Kidney (tissue), 14 donors: Measurements from ENCODE around the gene ZNF385C. TPM values are rescaled to one million over a fixed set of nuclear protein-coding genes. Genes with fewer than 3 reads are reported as not detected.
A peak's percentile ranks its signal among the peaks of the same experiment; 100 is the strongest.

ENCODE experiments used
- DNase-seq, 5 donors: peaks; one replicate each; pipeline ENCODE4 v3.0.0-alpha.2; 2013 to 2020
- FAIRE-seq: peaks from 2 replicates; lab custom pipeline; 2012; peaks lifted over from hg19 to GRCh38; lab: Jason Lieb, UNC
- H3K27ac ChIP-seq, 2 donors: one replicate each; pipeline ENCODE4 v1.7.0; 2013; ENCODE audit warnings: low read depth in 2 of 2, low read length in 2 of 2, inconsistent platforms in 1 of 2
- H3K27me3 ChIP-seq: one replicate; pipeline ENCODE4 v1.7.1; 2013; ENCODE audit warnings: low read length, inconsistent platforms; ENCODE audit not compliant: control insufficient read depth, insufficient read depth
- H3K36me3 ChIP-seq, 3 donors: one replicate each; pipeline versions ENCODE4 v1.7.0 to v1.7.1; 2013; ENCODE audit warnings: low read length in 3 of 3, control low read depth in 1 of 3, inconsistent platforms in 1 of 3; ENCODE audit not compliant: insufficient read depth in 3 of 3, control insufficient read depth in 2 of 3
- H3K4me1 ChIP-seq, 3 donors: one replicate each; pipeline versions ENCODE4 v1.7.0 to v1.7.1; 2013; ENCODE audit warnings: low read length in 3 of 3, inconsistent platforms in 1 of 3, low read depth in 1 of 3; ENCODE audit not compliant: control insufficient read depth in 2 of 3, insufficient read depth in 2 of 3
- H3K4me3 ChIP-seq, 3 donors: one replicate each; pipeline versions ENCODE4 v1.7.0 to v1.8.1; 2013; ENCODE audit warnings: low read length in 3 of 3, control low read depth in 1 of 3, inconsistent platforms in 1 of 3
- H3K9ac ChIP-seq, 3 donors: one replicate each; pipeline versions ENCODE4 v1.7.0 to v1.7.1; 2013; ENCODE audit warnings: low read length in 3 of 3, control low read depth in 1 of 3, inconsistent platforms in 1 of 3
- H3K9me3 ChIP-seq, 3 donors: one replicate each; pipeline versions ENCODE4 v1.7.0 to v1.7.1; 2013; ENCODE audit warnings: low read length in 3 of 3, control low read depth in 1 of 3, inconsistent platforms in 1 of 3; ENCODE audit not compliant: control insufficient read depth in 2 of 3, insufficient read depth in 1 of 3
- intact Hi-C: fragments of 100-400 bp; cut with DNase I; formaldehyde crosslinking; loops from one replicate; pipeline ENCODE4 v1.11.1; 2022
- polyA plus RNA-seq: library from polyadenylated mRNA; stranded (reverse); fragments of 350-450 nt; fragmentation: Illumina TruSeq; extraction: RNeasy Lipid Tissue Mini Kit (QIAGEN cat#74804); gene quantifications from one replicate; pipeline ENCODE4 v1.2.3, GENCODE V29; 2014; ENCODE audit warnings: low read depth, low replicate concordance; ENCODE audit not compliant: insufficient read depth
- total RNA-seq: library from RNA; stranded (reverse); fragmentation: NEBNext Ultra II Directional; extraction: Animal tissue kit (Norgen Biotek cat#: 25700); gene quantifications from one replicate; pipeline ENCODE4 v1.2.1, GENCODE V29; 2021
- TF ChIP-seq, protein P1 (sequence below): IDR thresholded peaks from 3 replicates; pipeline ENCODE4 v1.5.1; 2012; ENCODE audit warnings: mild to moderate bottlenecking, moderate library complexity, borderline replicate concordance; ENCODE audit not compliant: insufficient read depth; ENCODE audit errors: extremely low read depth
- donor health status: control.
- donor health status: control.
- donor health status: control.
- donor health status: control.
- donor health status: control.
- donor health status: DM: yes; HTN: yes; CAD: no.
- donor health status: Normal renal cell carcinoma (clear cell type).

Gene ZNF385C
- total and polyA plus RNA-seq, 2 donors from 2014 or later: 1.1 to 1.2 TPM

- Histone ChIP-seq H3K9ac (peak overlapping the region in 2 of 3 donors; percentile 21 to 43), H3K4me3 (no peak overlapping the region), H3K36me3 (peaks cover 3 to 41% (median 25%) of the 10 kb centered on the region in 3 donors), H3K4me1 (peaks cover 10 to 69% (median 68%) of the 10 kb centered on the region in 3 donors), H3K9me3 (no peaks in the 10 kb centered on the region), H3K27ac (peak overlapping the region; percentile 86 to 91), H3K27me3 (no peaks in the 10 kb centered on the region)
- intact Hi-C loops: no loop called here
- TF ChIP-seq, protein P1, sequence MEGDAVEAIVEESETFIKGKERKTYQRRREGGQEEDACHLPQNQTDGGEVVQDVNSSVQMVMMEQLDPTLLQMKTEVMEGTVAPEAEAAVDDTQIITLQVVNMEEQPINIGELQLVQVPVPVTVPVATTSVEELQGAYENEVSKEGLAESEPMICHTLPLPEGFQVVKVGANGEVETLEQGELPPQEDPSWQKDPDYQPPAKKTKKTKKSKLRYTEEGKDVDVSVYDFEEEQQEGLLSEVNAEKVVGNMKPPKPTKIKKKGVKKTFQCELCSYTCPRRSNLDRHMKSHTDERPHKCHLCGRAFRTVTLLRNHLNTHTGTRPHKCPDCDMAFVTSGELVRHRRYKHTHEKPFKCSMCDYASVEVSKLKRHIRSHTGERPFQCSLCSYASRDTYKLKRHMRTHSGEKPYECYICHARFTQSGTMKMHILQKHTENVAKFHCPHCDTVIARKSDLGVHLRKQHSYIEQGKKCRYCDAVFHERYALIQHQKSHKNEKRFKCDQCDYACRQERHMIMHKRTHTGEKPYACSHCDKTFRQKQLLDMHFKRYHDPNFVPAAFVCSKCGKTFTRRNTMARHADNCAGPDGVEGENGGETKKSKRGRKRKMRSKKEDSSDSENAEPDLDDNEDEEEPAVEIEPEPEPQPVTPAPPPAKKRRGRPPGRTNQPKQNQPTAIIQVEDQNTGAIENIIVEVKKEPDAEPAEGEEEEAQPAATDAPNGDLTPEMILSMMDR: no peak
- no peak for DNase-seq
- no peak for FAIRE-seq
These were observed 33.0 kb upstream of the ZNF385C start for GRCh38 chr17:42131232-42131631.

- Histone ChIP-seq H3K36me3 (peaks cover 4 to 49% (median 30%) of the 10 kb centered on the region in 3 donors), H3K27ac (peak overlapping the region; percentile 86 to 91), H3K4me3 (no peak overlapping the region), H3K9ac (peak overlapping the region in 1 of 3 donors; percentile 29), H3K9me3 (no peaks in the 10 kb centered on the region), H3K27me3 (no peaks in the 10 kb centered on the region), H3K4me1 (peaks cover 4 to 63% (median 61%) of the 10 kb centered on the region in 3 donors)
- DNase-seq (no peak), FAIRE-seq (no peak)
- intact Hi-C loops: no loop called here
- TF ChIP-seq, protein P1: peak; percentile 2
These were observed 32.1 kb upstream of the ZNF385C start for GRCh38 chr17:42130310-42130936.

- Histone ChIP-seq H3K9ac (peak overlapping the region in 1 of 3 donors; percentile 29), H3K4me3 (no peak overlapping the region), H3K4me1 (peaks cover 3 to 55% (median 52%) of the 10 kb centered on the region in 3 donors), H3K9me3 (no peaks in the 10 kb centered on the region), H3K27ac (peak overlapping the region; percentile 86 to 91), H3K36me3 (peaks cover 4 to 54% (median 30%) of the 10 kb centered on the region in 3 donors), H3K27me3 (no peaks in the 10 kb centered on the region)
- intact Hi-C loops: no loop called here
- no peak for FAIRE-seq
- DNase-seq: peak in 1 of 5 donors; percentile 86
- TF ChIP-seq, protein P1: no peak
These were observed 31.0 kb upstream of the ZNF385C start for GRCh38 chr17:42129109-42129837.
